UCSD-AML1 (cell line): ENCODE results near the gene OR51A7.
"Not testable (repeated sequence)": the region's sequence is repeated elsewhere in the genome, so short reads cannot be mapped to it uniquely, and the experiment has no call there.

Experiments
- DNase-seq: peaks from one replicate; lab custom pipeline; 2025; ENCODE audit not compliant: unreplicated experiment; lab: John Stamatoyannopoulos, UW

Gene OR51A7

GRCh38 chr11:4955613-4956012 is 52.0 kb downstream of the OR51A7 start, which contains the start of gene OR51A2:
TSS of gene OR51A2 (minus strand) at chr11:4955713. CDS start at chr11:4955713, 0 bp downstream.
- DNase-seq = not testable (repeated sequence)

- DNase-seq = no peak
Observed at GRCh38 chr11:4957396-4957795, 53.8 kb downstream of the OR51A7 start.
